K562 (cell line): Measurements from ENCODE around the gene SLC24A4. TPM values are rescaled to one million over a fixed set of nuclear protein-coding genes. Genes with fewer than 3 reads are reported as not detected.
A peak's percentile ranks its signal among the peaks of the same experiment; 100 is the strongest.

ENCODE experiments used
- ATAC-seq: fragments of 200-7000 bp; cut with Tn5 transposase; 3 replicates; pipeline ENCODE4 v1.9.1; 2020; ENCODE audit warnings: moderate library complexity
- BruUV-seq: library from RNA; stranded (reverse); fragments of 400-500 nt; replicated peaks from 2 replicates; lab custom pipeline; 2021; lab: Mats Ljungman, UMichigan
- CTCF ChIA-PET: fragments of 300-600 bp; formaldehyde crosslinking; extraction: SDS; loops from one replicate; lab custom pipeline; 2021; ENCODE audit warnings: low intra/inter-chr PET ratio; lab: Yijun Ruan, JAX
- POLR2A ChIA-PET: fragments of 300-600, 350-650 bp; sonication (Branson Sonifier 250); formaldehyde crosslinking; extraction: SDS; loops from one replicate; lab custom pipeline; 2021; ENCODE audit warnings: antibody characterized with exemption, inconsistent platforms; lab: Yijun Ruan, JAX
- DNase-seq, 4 experiments: peaks; one replicate each; pipeline versions ENCODE4 v3.0.0 to v3.0.0-alpha.2; 2011 to 2018; ENCODE audit warnings: low spot score in 3 of 4, mixed read lengths in 3 of 4; ENCODE audit errors: extremely low read depth in 1 of 4
- FAIRE-seq: peaks from 2 replicates; lab custom pipeline; 2011; peaks lifted over from hg19 to GRCh38; lab: Jason Lieb, UNC
- H2AFZ ChIP-seq: 2 replicates; pipeline ENCODE4 v1.6.0; 2011; ENCODE audit warnings: low read depth, low read length, control low read depth, inconsistent platforms
- H3K27ac ChIP-seq: fragments of 200-600 bp; 3 replicates; pipeline ENCODE4 v1.8.0; 2011; ENCODE audit warnings: low read depth, mild to moderate bottlenecking, control low read depth, inconsistent platforms, low read length, moderate library complexity, mixed read lengths; ENCODE audit errors: extremely low read depth
- H3K27me3 ChIP-seq, 2 experiments: fragments of 300-600 bp in 1 of 2; 2 replicates in 1 of 2; 3 replicates in 1 of 2; pipeline versions ENCODE4 v1.6.0 to v1.8.0; 2011; ENCODE audit warnings: inconsistent platforms in 2 of 2, low read length in 2 of 2, mild to moderate bottlenecking in 1 of 2, mixed read lengths in 1 of 2, moderate library complexity in 1 of 2; ENCODE audit not compliant: control insufficient read depth in 2 of 2, insufficient read depth in 2 of 2
- H3K36me3 ChIP-seq: fragments of 300-600 bp; 3 replicates; pipeline ENCODE4 v1.8.0; 2011; ENCODE audit warnings: mild to moderate bottlenecking, low read length, inconsistent platforms; ENCODE audit not compliant: control insufficient read depth, insufficient read depth
- H3K4me1 ChIP-seq, 2 experiments: fragments of 200-600 bp in 1 of 2; replicated peaks in 1 of 2; 2 replicates in 1 of 2; 3 replicates in 1 of 2; pipeline versions ENCODE4 v1.5.1 to v1.8.0; 2011; ENCODE audit warnings: inconsistent platforms in 2 of 2, low read length in 2 of 2, mild to moderate bottlenecking in 1 of 2, mixed read lengths in 1 of 2, moderate library complexity in 1 of 2; ENCODE audit not compliant: control insufficient read depth in 2 of 2, insufficient read depth in 2 of 2
- H3K4me2 ChIP-seq: 2 replicates; pipeline ENCODE4 v1.6.1; 2011; ENCODE audit warnings: low read length, control low read depth, inconsistent platforms, mixed read lengths; ENCODE audit not compliant: insufficient read depth
- H3K4me3 ChIP-seq: fragments of 200-600 bp; sonication (generic), shearing (Covaris generic); 2 replicates; pipeline ENCODE4 v1.5.1; 2016; ENCODE audit warnings: control low read depth, inconsistent platforms
- H3K79me2 ChIP-seq: fragments of 200-600 bp; 3 replicates; pipeline ENCODE4 v1.8.0; 2011; ENCODE audit warnings: low read length, inconsistent platforms; ENCODE audit not compliant: control insufficient read depth, insufficient read depth
- H3K9ac ChIP-seq, 2 experiments: 2 replicates each; pipeline versions ENCODE4 v1.6.0 to v1.6.1; 2011; ENCODE audit warnings: low read depth in 2 of 2, low read length in 2 of 2, control low read depth in 1 of 2, inconsistent platforms in 1 of 2, mild to moderate bottlenecking in 1 of 2, mixed read lengths in 1 of 2; ENCODE audit not compliant: insufficient read depth in 1 of 2
- H3K9me1 ChIP-seq: one replicate; pipeline ENCODE4 v1.6.0; 2011; ENCODE audit warnings: inconsistent platforms, mild to moderate bottlenecking, low read length, moderate library complexity; ENCODE audit not compliant: control insufficient read depth, insufficient read depth
- H3K9me3 ChIP-seq: replicated peaks from 2 replicates; pipeline ENCODE4 v1.5.1; 2011; ENCODE audit warnings: low read depth, low read length, inconsistent platforms; ENCODE audit not compliant: control insufficient read depth, insufficient read depth
- H4K20me1 ChIP-seq: replicated peaks from 2 replicates; pipeline ENCODE4 v1.6.1; 2011; ENCODE audit warnings: low read length, inconsistent platforms, mixed read lengths; ENCODE audit not compliant: control insufficient read depth, insufficient read depth
- AFF4 ChIP-seq: sonication (generic); formaldehyde crosslinking; IDR thresholded peaks from 2 replicates; pipeline ENCODE4 v1.8.0; 2023; ENCODE audit warnings: mild to moderate bottlenecking, missing genetic modification reagents
- ELF1 ChIP-seq: fragments of 200-800 bp; sonication (Bioruptor generic); IDR thresholded peaks from 2 replicates; pipeline ENCODE4 v1.6.1; 2016; ENCODE audit warnings: missing genetic modification characterization, missing compliant biosample characterization
- ELK1 ChIP-seq: sonication (generic); formaldehyde crosslinking; IDR thresholded peaks from 2 replicates; pipeline ENCODE4 v1.8.1; 2022; ENCODE audit warnings: missing genetic modification reagents
- GABPB1 ChIP-seq: sonication (generic); formaldehyde crosslinking; IDR thresholded peaks from 2 replicates; pipeline ENCODE4 v1.8.0; 2022; ENCODE audit warnings: mild to moderate bottlenecking, missing genetic modification reagents
- KAT8 ChIP-seq: fragments of 450-650 bp; IDR thresholded peaks from 2 replicates; pipeline ENCODE4 v1.6.1; 2016; ENCODE audit warnings: low read depth, mild to moderate bottlenecking
- MLLT1 ChIP-seq, 2 experiments: fragments of 450-650 bp; IDR thresholded peaks; 2 replicates each; pipeline ENCODE4 v1.6.1; 2016
- NCOA6 ChIP-seq: fragments of 450-650 bp; IDR thresholded peaks from 2 replicates; pipeline ENCODE4 v1.6.1; 2017; ENCODE audit warnings: mild to moderate bottlenecking
- NFE2L1 ChIP-seq: fragments of 450-650 bp; IDR thresholded peaks from 2 replicates; pipeline ENCODE4 v1.6.1; 2016; ENCODE audit warnings: missing genetic modification characterization, low read depth, mild to moderate bottlenecking, missing compliant biosample characterization, moderate library complexity, borderline replicate concordance
- PKNOX1 ChIP-seq: fragments of 450-650 bp; IDR thresholded peaks from 2 replicates; pipeline ENCODE4 v1.6.1; 2016
- TBL1XR1 ChIP-seq, 2 experiments: IDR thresholded peaks; 2 replicates each; pipeline ENCODE4 v1.6.1; 2012; ENCODE audit warnings: improper control_type of control experiment in 2 of 2, low read length in 2 of 2, mild to moderate bottlenecking in 1 of 2
- ZBTB17 ChIP-seq: fragments of 450-650 bp; formaldehyde crosslinking; IDR thresholded peaks from 2 replicates; pipeline ENCODE4 v1.4.0; 2020; ENCODE audit warnings: mild to moderate bottlenecking
- ZNF134 ChIP-seq: fragments of 250-450 bp; sonication (Bioruptor Pico); conservative IDR thresholded peaks from 2 replicates; pipeline ENCODE4 v1.4.0; 2020
- WGBS: fragments of 100-300 bp; shearing (Covaris generic); methylation state at CpG from one replicate; pipeline ENCODE4 v1.1.6; 2016; ENCODE audit warnings: low coverage, mixed read lengths; ENCODE audit not compliant: insufficient coverage; ENCODE audit errors: missing lambda C conversion rate; 5-methylcytosine and 5-hydroxymethylcytosine counted together
- in situ Hi-C: fragments of 300-500 bp; cut with MboI; formaldehyde crosslinking; loops from 4 replicates; pipeline ENCODE4 v1.15.0; 2018; ENCODE audit warnings: inconsistent platforms, mixed read lengths
- intact Hi-C: fragments of 100-400 bp; cut with micrococcal nuclease; formaldehyde crosslinking; loops from 2 replicates; pipeline ENCODE4 v1.14.2; 2022
- polyA plus RNA-seq, 8 experiments: library from polyadenylated mRNA; depleted of rRNA in 4 of 8; stranded (reverse) in 5 of 8; unstranded in 3 of 8; fragments of >200 nt; fragmentation: Nextera tagmentation in 2 of 8; fragmentation: Illumina TruSeq in 1 of 8; extraction: Ambion mirVana in 2 of 8; extraction: Trizol in 1 of 8; gene quantifications; 2 replicates each; pipeline versions ENCODE4 v1.2.1 to v1.2.3, GENCODE V29; 2011 to 2014; ENCODE audit warnings: inconsistent platforms in 1 of 8, missing spikeins in 1 of 8
- total RNA-seq, 7 experiments: library from RNA; depleted of rRNA in 6 of 7; stranded (reverse); fragments of >200 nt in 6 of 7; fragmentation: Illumina TruSeq in 2 of 7; extraction: Trizol in 2 of 7; gene quantifications; 2 replicates each; pipeline versions ENCODE4 v1.2.1 to v1.2.3, GENCODE V29; 2011 to 2021; ENCODE audit warnings: low replicate concordance in 1 of 7

The SLC24A4 gene
- total and polyA plus RNA-seq, 9 of the 15 experiments (the other 6 are each of a cell fraction or from before 2014, with no cell fraction given): not detected

- TF ChIP-seq AFF4 (CRISPR knock-in tag) (no peak), ZNF134 (CRISPR knock-in tag) (no peak), ELF1 (tag) (no peak), KAT8 (no peak), GABPB1 (CRISPR knock-in tag) (no peak), TBL1XR1 (IDR thresholded peaks at IDR 0.05; ENCODE audit: low read length in 2 of 2) (no peak)
These were observed 216.9 kb downstream of the SLC24A4 start (continued) for GRCh38 chr14:92539875-92540274.

GRCh38 chr14:92540472-92541048, 217.6 kb downstream of the SLC24A4 start:
- no peak overlapping the region for H3K9ac ChIP-seq
- BruUV-seq: no TSS peak
- 0 out of 2 replicates have a peak, but pooled peaks have one; percentile 23 for TF ChIP-seq PKNOX1
- no peak for TF ChIP-seq NCOA6
- no peak for TF ChIP-seq NFE2L1 (tag)
- TF ChIP-seq ZBTB17 (CRISPR knock-in tag): peak; percentile 95
- TF ChIP-seq MLLT1 (IDR thresholded peaks at IDR 0.05): peak in 1 of 2 experiments; percentile 68; a peak in 1 of 4 replicates
- no peak for TF ChIP-seq ELK1 (CRISPR knock-in tag)
- no peaks in the 10 kb centered on the region for H3K36me3 ChIP-seq
- no peak overlapping the region for H2AFZ ChIP-seq
- H3K27me3 ChIP-seq: peaks cover 0 to 15% of the 10 kb centered on the region in 2 experiments; a peak in 1 of 5 replicates
- FAIRE-seq (no peak), ATAC-seq (no peak), DNase-seq (no peak)
- H3K9me3 ChIP-seq: no peaks in the 10 kb centered on the region
- no peaks in the 10 kb centered on the region for H3K4me1 ChIP-seq
- WGBS: 3% methylated on average over 5 of the region's 6 CpGs
- in situ Hi-C loops (no loop called here), intact Hi-C loops (no loop called here)
- H3K9me1 ChIP-seq: no peaks in the 10 kb centered on the region
- no peak overlapping the region for H3K4me3 ChIP-seq
- no peak overlapping the region for H3K27ac ChIP-seq
- H3K4me2 ChIP-seq: no peak overlapping the region
- H3K79me2 ChIP-seq: no peaks in the 10 kb centered on the region
- CTCF ChIA-PET: no interaction called here
- POLR2A ChIA-PET: interaction anchor here (0.5 kb wide), 1 partner anchor 261 kb away, joined by 3 read pairs; no protein-coding TSS in a partner anchor
- H4K20me1 ChIP-seq: no peaks in the 10 kb centered on the region
